OCI-LY1 (cell line): Measurements from ENCODE around the gene UBXN10.

Experiments
- CTCF ChIP-seq: fragments of 200-600 bp; sonication (generic), shearing (Covaris generic); IDR thresholded peaks from 2 replicates; pipeline ENCODE4 v1.5.1; 2017; ENCODE audit warnings: mild to moderate bottlenecking, antibody characterized with exemption, low read length, moderate library complexity, mixed read lengths
- EZH2 ChIP-seq: fragments of 200-600 bp; sonication (generic), shearing (Covaris generic); IDR thresholded peaks from 2 replicates; pipeline ENCODE4 v1.8.0; 2017; ENCODE audit warnings: borderline replicate concordance, mixed run types, mild to moderate bottlenecking, antibody characterized with exemption, low read length, moderate library complexity, mixed read lengths

DNA sequence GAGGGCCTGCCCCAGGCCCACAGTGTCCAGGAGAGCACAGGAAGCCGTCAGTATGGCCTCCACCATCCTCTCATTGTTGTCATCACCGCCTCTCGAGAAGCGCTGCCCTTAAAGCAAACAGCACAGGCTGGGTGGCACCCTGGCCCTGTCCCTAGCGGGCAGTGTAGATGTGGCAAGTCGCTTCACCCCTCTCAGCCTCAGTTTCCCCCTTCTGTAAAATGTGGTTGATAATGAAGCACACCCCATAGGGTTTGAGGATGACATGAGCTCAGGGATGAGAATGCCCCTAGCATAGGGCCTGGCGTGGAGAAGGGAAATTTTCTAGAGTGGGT lies 33.3 kb upstream of the UBXN10 start:
- TF ChIP-seq CTCF (0 out of 2 replicates have a peak, but pooled peaks have one; percentile 14), EZH2 (no peak)
